Endothelial cell of umbilical vein (primary cell): Measurements from ENCODE around the gene BMP8A. TPM values are rescaled to one million over a fixed set of nuclear protein-coding genes. Genes with fewer than 3 reads are reported as not detected.

Source experiments
- BruUV-seq: library from RNA; stranded (reverse); fragments of 400-500 nt; replicated peaks from 2 replicates; lab custom pipeline; 2021; lab: Mats Ljungman, UMichigan
- CTCF ChIA-PET: fragments of 300-600, 350-600 bp; sonication (Branson Sonifier 250); formaldehyde crosslinking; loops from one replicate; lab custom pipeline; 2021; ENCODE audit warnings: antibody characterized with exemption, inconsistent platforms; lab: Charles Lee
- POLR2A ChIA-PET: fragments of 300-600, 350-600 bp; sonication (Branson Sonifier 250); formaldehyde crosslinking; loops from one replicate; lab custom pipeline; 2021; ENCODE audit warnings: antibody characterized with exemption, inconsistent platforms; lab: Charles Lee
- DNase-seq: peaks from one replicate; pipeline ENCODE4 v3.0.0-alpha.2; 2011; ENCODE audit warnings: low read depth, low spot score
- FAIRE-seq: peaks from 2 replicates; lab custom pipeline; 2011; peaks lifted over from hg19 to GRCh38; lab: Jason Lieb, UNC
- H2AFZ ChIP-seq: 2 replicates; pipeline ENCODE4 v1.6.0; 2012; ENCODE audit warnings: low read depth, low read length, control low read depth, inconsistent platforms
- H3K27ac ChIP-seq: 2 replicates; pipeline ENCODE4 v1.5.1; 2011; ENCODE audit warnings: low read depth, mild to moderate bottlenecking, control low read depth, low read length, moderate library complexity; ENCODE audit not compliant: insufficient read depth
- H3K27me3 ChIP-seq, 2 experiments: 2 replicates each; pipeline versions ENCODE4 v1.6.0 to v1.6.1; 2011; ENCODE audit warnings: low read length in 2 of 2, mixed read lengths in 1 of 2; ENCODE audit not compliant: control insufficient read depth in 2 of 2, insufficient read depth in 2 of 2
- H3K36me3 ChIP-seq, 2 experiments: 2 replicates in 1 of 2; 3 replicates in 1 of 2; pipeline ENCODE4 v1.5.1; 2011; ENCODE audit warnings: low read length in 2 of 2, mild to moderate bottlenecking in 1 of 2, moderate library complexity in 1 of 2; ENCODE audit not compliant: control insufficient read depth in 2 of 2, insufficient read depth in 2 of 2; ENCODE audit errors: extremely low read depth in 1 of 2
- H3K4me1 ChIP-seq: 3 replicates; pipeline ENCODE4 v1.5.1; 2011; ENCODE audit warnings: mild to moderate bottlenecking, low read length; ENCODE audit not compliant: control insufficient read depth, insufficient read depth; ENCODE audit errors: extremely low read depth
- H3K4me2 ChIP-seq: 2 replicates; pipeline ENCODE4 v1.6.1; 2011; ENCODE audit warnings: low read length, control low read depth, mixed read lengths; ENCODE audit not compliant: insufficient read depth
- H3K4me3 ChIP-seq, 3 experiments: fragments of 200-600 bp in 1 of 3; sonication (generic), shearing (Covaris generic) in 1 of 3; replicated peaks in 1 of 3; 2 replicates each; pipeline ENCODE4 v1.5.1; 2011 to 2016; ENCODE audit warnings: control low read depth in 3 of 3, low read length in 3 of 3, mild to moderate bottlenecking in 2 of 3, inconsistent platforms in 1 of 3, low read depth in 1 of 3, moderate library complexity in 1 of 3; ENCODE audit not compliant: insufficient read depth in 1 of 3
- H3K79me2 ChIP-seq: 2 replicates; pipeline ENCODE4 v1.6.0; 2012; ENCODE audit warnings: low read length, inconsistent platforms; ENCODE audit not compliant: control insufficient read depth, insufficient read depth
- H3K9ac ChIP-seq: replicated peaks from 2 replicates; pipeline ENCODE3; 2011; ENCODE audit warnings: low read length, control low read depth; ENCODE audit not compliant: insufficient read depth; ENCODE audit errors: extremely low read depth
- H3K9me1 ChIP-seq: replicated peaks from 3 replicates; pipeline ENCODE4 v1.6.0; 2011; ENCODE audit warnings: mild to moderate bottlenecking, low read length; ENCODE audit not compliant: control insufficient read depth, insufficient read depth; ENCODE audit errors: extremely low read depth
- H3K9me3 ChIP-seq: replicated peaks from 2 replicates; pipeline ENCODE4 v1.5.1; 2012; ENCODE audit warnings: low read length, inconsistent platforms; ENCODE audit not compliant: control insufficient read depth, insufficient read depth
- H4K20me1 ChIP-seq: replicated peaks from 2 replicates; pipeline ENCODE3; 2011; ENCODE audit warnings: mild to moderate bottlenecking, low read length; ENCODE audit not compliant: control insufficient read depth, insufficient read depth; ENCODE audit errors: extremely low read depth
- EZH2 ChIP-seq: IDR thresholded peaks from 2 replicates; pipeline ENCODE4 v1.6.1; 2012; ENCODE audit warnings: borderline replicate concordance, low read depth, mild to moderate bottlenecking, moderate library complexity, low read length, inconsistent platforms; ENCODE audit not compliant: severe bottlenecking
- FOS ChIP-seq: IDR thresholded peaks from 2 replicates; pipeline ENCODE4 v1.6.1; 2011; ENCODE audit warnings: mild to moderate bottlenecking, low read length, moderate library complexity, borderline replicate concordance; ENCODE audit not compliant: insufficient read depth
- GATA2 ChIP-seq: IDR thresholded peaks from 2 replicates; pipeline ENCODE4 v1.7.0; 2011; ENCODE audit warnings: low read depth, mild to moderate bottlenecking, moderate library complexity, mixed read lengths, low read length; ENCODE audit not compliant: insufficient read length, insufficient read depth
- JUN ChIP-seq: IDR thresholded peaks from 2 replicates; pipeline ENCODE4 v1.6.1; 2011; ENCODE audit warnings: borderline replicate concordance, low read depth; ENCODE audit not compliant: insufficient read length, insufficient read depth
- MAX ChIP-seq: IDR thresholded peaks from 2 replicates; pipeline ENCODE4 v1.6.1; 2011; ENCODE audit not compliant: insufficient read depth, insufficient read length
- MYC ChIP-seq: IDR thresholded peaks from one replicate; pipeline ENCODE4 v1.6.1; 2011; ENCODE audit warnings: mild to moderate bottlenecking, low read depth, low read length
- POLR2A ChIP-seq: IDR thresholded peaks from 2 replicates; pipeline ENCODE4 v1.6.1; 2012; ENCODE audit warnings: low read depth, mild to moderate bottlenecking, control low read depth, low read length
- POLR2AphosphoS5 ChIP-seq: IDR thresholded peaks from 2 replicates; pipeline ENCODE4 v1.6.1; 2012; ENCODE audit warnings: low read depth, mild to moderate bottlenecking, control low read depth, low read length, moderate library complexity; ENCODE audit not compliant: insufficient read depth
- dilution Hi-C: fragments of 300-500 bp; cut with MboI; formaldehyde crosslinking; loops from one replicate; pipeline ENCODE4 v1.15.0; 2019; ENCODE audit warnings: low sequenced_read_pairs; ENCODE audit not compliant: extremely low pct_ligation_motif_present
- intact Hi-C: fragments of 100-400 bp; cut with micrococcal nuclease; formaldehyde crosslinking; loops from one replicate; pipeline ENCODE4 v1.10.0; 2022
- polyA plus RNA-seq, 4 experiments: library from polyadenylated mRNA; depleted of rRNA in 3 of 4; stranded (reverse) in 3 of 4; unstranded in 1 of 4; fragments of >200 nt; gene quantifications; 2 replicates each; pipeline versions ENCODE4 v1.2.1 to v1.2.3, GENCODE V29; 2011 to 2012; ENCODE audit warnings: missing spikeins in 1 of 4
- total RNA-seq: library from RNA; stranded (reverse); gene quantifications from 2 replicates; pipeline ENCODE4 v1.2.3, GENCODE V29; 2021
- TF ChIP-seq, protein P1 (sequence below), 2 donors: IDR thresholded peaks; 1 replicate in 1 of 2; 2 replicates in 1 of 2; pipeline ENCODE4 v1.5.1; 2011; ENCODE audit warnings: low read length in 2 of 2, mild to moderate bottlenecking in 2 of 2, moderate library complexity in 2 of 2, control low read depth in 1 of 2, inconsistent platforms in 1 of 2, low read depth in 1 of 2; ENCODE audit not compliant: insufficient read depth in 1 of 2; ENCODE audit errors: extremely low read depth in 1 of 2

The BMP8A gene
- total and polyA plus RNA-seq, 2 donors (not counting 3 experiments of a cell fraction or from before 2014, with no cell fraction given), result 0.25 to 0.44 TPM

GRCh38 chr1:39528082-39528481, 36.6 kb downstream of the BMP8A start:
- CTCF ChIA-PET, result interaction anchor here (1.2 to 2.6 kb wide), 2 partner anchors 11 kb away, joined by 3 to 7 read pairs; no protein-coding TSS in a partner anchor
- Histone ChIP-seq H3K9me1 (no peaks in the 10 kb centered on the region), H2AFZ (no peak overlapping the region), H3K27ac (no peak overlapping the region), H3K27me3 (no peaks in the 10 kb centered on the region), H3K9me3 (no peaks in the 10 kb centered on the region), H3K9ac (no peak overlapping the region), H3K4me3 (no peak overlapping the region), H3K4me2 (no peak overlapping the region), H3K4me1 (no peaks in the 10 kb centered on the region), H3K79me2 (no peaks in the 10 kb centered on the region), H4K20me1 (no peaks in the 10 kb centered on the region), H3K36me3 (peaks cover 0 to 3% of the 10 kb centered on the region in 2 experiments)
- DNase-seq, result no peak
- FAIRE-seq, result no peak
- BruUV-seq, result no TSS peak
- POLR2A ChIA-PET, result no interaction called here
- intact Hi-C loops, result no loop called here
- TF ChIP-seq JUN (no peak), MYC (no peak), FOS (no peak), POLR2A (no peak), MAX (no peak), GATA2 (no peak), EZH2 (no peak), POLR2AphosphoS5 (no peak)
- TF ChIP-seq, protein P1, sequence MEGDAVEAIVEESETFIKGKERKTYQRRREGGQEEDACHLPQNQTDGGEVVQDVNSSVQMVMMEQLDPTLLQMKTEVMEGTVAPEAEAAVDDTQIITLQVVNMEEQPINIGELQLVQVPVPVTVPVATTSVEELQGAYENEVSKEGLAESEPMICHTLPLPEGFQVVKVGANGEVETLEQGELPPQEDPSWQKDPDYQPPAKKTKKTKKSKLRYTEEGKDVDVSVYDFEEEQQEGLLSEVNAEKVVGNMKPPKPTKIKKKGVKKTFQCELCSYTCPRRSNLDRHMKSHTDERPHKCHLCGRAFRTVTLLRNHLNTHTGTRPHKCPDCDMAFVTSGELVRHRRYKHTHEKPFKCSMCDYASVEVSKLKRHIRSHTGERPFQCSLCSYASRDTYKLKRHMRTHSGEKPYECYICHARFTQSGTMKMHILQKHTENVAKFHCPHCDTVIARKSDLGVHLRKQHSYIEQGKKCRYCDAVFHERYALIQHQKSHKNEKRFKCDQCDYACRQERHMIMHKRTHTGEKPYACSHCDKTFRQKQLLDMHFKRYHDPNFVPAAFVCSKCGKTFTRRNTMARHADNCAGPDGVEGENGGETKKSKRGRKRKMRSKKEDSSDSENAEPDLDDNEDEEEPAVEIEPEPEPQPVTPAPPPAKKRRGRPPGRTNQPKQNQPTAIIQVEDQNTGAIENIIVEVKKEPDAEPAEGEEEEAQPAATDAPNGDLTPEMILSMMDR (IDR thresholded peaks at IDR 0.05; ENCODE audit: extremely low read depth in 1 of 2, insufficient read depth in 1 of 2, low read depth in 1 of 2, low read length in 2 of 2), result no peak
- dilution Hi-C loops, result no loop called here
